ENCODE data around the gene HEMK1.
A peak's percentile ranks its signal among the peaks of the same experiment; 100 is the strongest.

Gene HEMK1

DNA sequence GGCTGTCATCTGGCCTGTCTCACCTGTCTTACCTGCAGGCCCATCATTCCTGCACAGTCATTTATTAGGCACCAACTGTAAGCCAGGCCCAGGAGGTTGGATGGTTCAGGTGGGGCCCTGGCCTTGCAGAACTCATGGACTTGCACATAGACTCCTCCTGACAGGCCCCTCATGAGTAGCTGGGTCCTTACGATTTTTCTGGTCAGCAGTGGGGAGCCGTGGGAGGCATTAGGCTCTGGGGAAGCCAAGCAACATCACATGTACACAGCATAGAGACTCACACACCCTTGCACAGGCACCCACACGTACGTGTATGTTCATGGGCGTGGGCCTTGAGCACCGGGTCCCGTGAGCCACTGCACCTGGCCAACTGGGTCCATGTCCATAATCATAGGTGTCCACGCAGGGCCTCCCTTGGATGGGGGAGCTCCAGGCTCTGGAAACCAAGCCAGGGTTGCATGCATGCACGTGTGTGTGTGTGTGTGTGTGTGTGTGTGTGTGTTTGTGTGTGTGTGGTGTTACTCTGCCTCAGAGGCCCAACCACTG, 21.9 kb downstream of the HEMK1 start:
- H3K27ac Mint-ChIP-seq = peak overlapping the region; percentile 98
- intact Hi-C loops (cut with micrococcal nuclease) = loop anchor here (2.0 kb wide), 1 partner anchor 18 kb away; no protein-coding TSS in a partner anchor
- peak overlapping the region; percentile 61 for H3K4me3 Mint-ChIP-seq
- H3K27me3 Mint-ChIP-seq = no peaks in the 10 kb centered on the region
- peaks cover 97% of the 10 kb centered on the region for H3K4me1 Mint-ChIP-seq (ENCODE audit: low read depth)
- H3K36me3 Mint-ChIP-seq (ENCODE audit: low read depth) = peaks cover 27% of the 10 kb centered on the region
- H3K9me3 Mint-ChIP-seq = no peaks in the 10 kb centered on the region

DNA sequence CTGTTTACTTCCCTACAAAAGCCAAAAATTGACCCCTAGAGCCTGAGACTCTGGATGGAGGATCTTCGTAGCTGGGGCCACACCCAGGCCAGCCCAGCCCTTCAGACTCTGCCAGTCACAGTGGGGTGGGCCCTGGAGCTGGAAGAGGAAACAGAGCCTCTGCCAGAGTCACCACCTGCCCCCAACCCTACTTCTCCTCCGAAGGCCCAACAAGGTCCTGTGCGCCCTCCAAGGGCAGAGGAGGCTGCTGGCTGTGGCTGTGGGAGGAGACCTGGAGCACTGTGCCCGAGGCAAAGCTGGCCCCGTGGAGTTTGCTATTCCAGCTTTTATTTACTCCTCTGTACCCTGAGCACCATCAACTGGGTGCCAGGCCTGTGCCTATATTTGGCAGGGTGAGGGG, 23.2 kb downstream of the HEMK1 start:
- Mint-ChIP-seq H3K4me3 (peak overlapping the region; percentile 61), H3K27ac (peak overlapping the region; percentile 98), H3K36me3 (ENCODE audit: low read depth) (peaks cover 22% of the 10 kb centered on the region), H3K27me3 (no peaks in the 10 kb centered on the region), H3K4me1 (ENCODE audit: low read depth) (peaks cover 85% of the 10 kb centered on the region), H3K9me3 (no peaks in the 10 kb centered on the region)
- intact Hi-C loops (cut with micrococcal nuclease) = loop anchor here (1.0 kb wide), 1 partner anchor 9 kb away; no protein-coding TSS in a partner anchor

DNA sequence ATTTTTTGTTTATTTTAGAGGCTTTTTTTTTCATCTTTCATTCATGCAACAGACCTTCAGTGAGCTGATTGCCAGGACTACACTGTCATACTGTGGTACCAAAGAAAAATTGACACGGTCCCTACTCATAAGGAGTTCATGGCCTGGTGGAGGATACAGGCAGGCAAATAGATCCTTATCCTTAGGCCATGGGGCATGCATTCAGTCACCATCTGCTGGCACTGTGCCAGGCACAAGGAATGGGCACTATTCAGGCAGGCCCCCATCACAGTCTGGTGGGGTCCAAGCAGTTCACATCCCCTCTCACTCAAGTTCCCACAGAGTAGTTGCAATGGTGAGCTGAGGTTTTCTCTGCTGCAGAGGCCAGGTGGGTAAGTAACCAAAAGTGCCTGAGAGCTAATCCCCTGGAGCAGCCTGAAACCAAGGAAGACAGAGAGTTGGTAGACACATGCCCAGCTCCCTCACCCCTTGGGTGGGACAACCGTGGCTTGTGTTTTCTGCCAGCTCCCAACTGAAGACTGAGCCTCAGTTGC, 25.0 kb downstream of the HEMK1 start:
- Mint-ChIP-seq H3K4me1 (ENCODE audit: low read depth) (peaks cover 81% of the 10 kb centered on the region), H3K9me3 (no peaks in the 10 kb centered on the region), H3K4me3 (no peak overlapping the region), H3K27me3 (no peaks in the 10 kb centered on the region), H3K36me3 (ENCODE audit: low read depth) (peaks cover 33% of the 10 kb centered on the region), H3K27ac (peak overlapping the region; percentile 98)
- intact Hi-C loops (cut with micrococcal nuclease) = no loop called here

- Mint-ChIP-seq H3K27ac (peak overlapping the region; percentile 99), H3K27me3 (no peaks in the 10 kb centered on the region), H3K4me3 (no peak overlapping the region), H3K36me3 (ENCODE audit: low read depth) (peaks cover 65% of the 10 kb centered on the region), H3K9me3 (no peaks in the 10 kb centered on the region), H3K4me1 (ENCODE audit: low read depth) (peaks cover 83% of the 10 kb centered on the region)
- intact Hi-C loops (cut with micrococcal nuclease) = no loop called here
Measured at GRCh38 chr3:50599115-50599715, 29.9 kb downstream of the HEMK1 start.

DNA sequence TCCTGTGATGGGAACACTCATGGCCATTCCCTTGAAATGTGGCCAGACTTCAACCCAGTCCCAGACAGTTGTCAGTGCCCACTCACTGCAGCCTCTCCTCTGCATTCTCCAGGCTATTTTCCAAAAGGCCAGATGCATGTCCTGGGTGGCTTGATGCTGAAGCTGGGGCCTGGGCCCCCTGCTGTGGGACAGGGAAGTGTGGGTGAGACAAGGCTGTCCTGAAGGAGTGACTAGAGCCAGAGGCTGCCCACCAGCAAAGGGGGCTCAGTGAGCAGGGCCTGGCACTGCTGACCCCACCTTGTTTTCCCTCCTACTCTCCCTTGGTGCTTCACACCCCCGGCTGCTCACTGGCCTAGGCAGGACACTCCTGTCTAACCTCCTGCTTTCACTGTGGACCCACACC, 30.4 kb downstream of the HEMK1 start:
- intact Hi-C loops (cut with micrococcal nuclease) = no loop called here
- peaks cover 83% of the 10 kb centered on the region for H3K4me1 Mint-ChIP-seq (ENCODE audit: low read depth)
- peak overlapping the region; percentile 41 for H3K4me3 Mint-ChIP-seq
- H3K36me3 Mint-ChIP-seq (ENCODE audit: low read depth) = peaks cover 65% of the 10 kb centered on the region
- H3K9me3 Mint-ChIP-seq = no peaks in the 10 kb centered on the region
- H3K27me3 Mint-ChIP-seq = no peaks in the 10 kb centered on the region
- H3K27ac Mint-ChIP-seq = peak overlapping the region; percentile 99

- H3K27ac Mint-ChIP-seq = peak overlapping the region; percentile 99
- H3K36me3 Mint-ChIP-seq (ENCODE audit: low read depth) = peaks cover 65% of the 10 kb centered on the region
- no peaks in the 10 kb centered on the region for H3K27me3 Mint-ChIP-seq
- peak overlapping the region; percentile 41 for H3K4me3 Mint-ChIP-seq
- H3K4me1 Mint-ChIP-seq (ENCODE audit: low read depth) = peaks cover 83% of the 10 kb centered on the region
- H3K9me3 Mint-ChIP-seq = no peaks in the 10 kb centered on the region
- intact Hi-C loops (cut with micrococcal nuclease) = no loop called here
Measured at GRCh38 chr3:50600141-50600753, 30.9 kb downstream of the HEMK1 start.

DNA sequence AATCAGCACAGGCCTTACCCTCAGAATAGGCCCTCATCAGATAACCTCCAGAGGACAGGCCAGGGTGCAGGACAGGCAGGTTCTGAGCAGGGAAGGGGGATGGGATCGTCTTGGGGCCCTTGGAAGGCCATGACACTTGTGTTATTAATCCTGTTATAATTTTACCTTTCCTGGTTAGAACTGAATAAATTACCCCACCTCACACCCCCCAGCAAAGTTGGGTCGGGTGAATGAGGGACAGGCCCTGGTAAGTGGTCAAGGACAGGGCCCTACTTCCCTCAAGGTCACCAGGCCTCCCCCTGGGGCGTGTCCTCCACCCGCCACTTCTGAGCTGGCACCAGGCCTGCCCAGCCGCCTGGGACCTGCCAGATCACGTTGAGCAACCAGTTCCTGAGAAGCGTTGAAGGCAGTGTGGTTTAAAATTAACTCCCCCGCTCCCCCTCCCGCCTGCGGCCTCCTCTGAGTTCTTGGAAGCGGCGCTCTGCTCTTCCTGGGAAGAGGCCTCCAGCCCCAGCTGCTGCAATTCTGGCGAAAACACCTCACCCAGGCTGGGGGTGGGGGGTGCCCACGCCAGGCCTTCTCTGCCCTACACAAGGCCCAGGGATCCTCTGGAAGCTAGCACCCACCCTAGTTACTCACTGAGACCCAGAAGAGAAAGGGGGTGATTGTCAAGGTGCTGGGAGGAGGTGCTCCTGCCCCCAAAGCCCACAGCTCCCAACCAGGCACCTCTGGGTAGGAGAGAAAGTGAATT, 31.7 kb downstream of the HEMK1 start:
- H3K27ac Mint-ChIP-seq = peak overlapping the region; percentile 99
- no peaks in the 10 kb centered on the region for H3K27me3 Mint-ChIP-seq
- no peaks in the 10 kb centered on the region for H3K9me3 Mint-ChIP-seq
- H3K4me3 Mint-ChIP-seq = peak overlapping the region; percentile 33
- peaks cover 72% of the 10 kb centered on the region for H3K36me3 Mint-ChIP-seq (ENCODE audit: low read depth)
- peaks cover 83% of the 10 kb centered on the region for H3K4me1 Mint-ChIP-seq (ENCODE audit: low read depth)
- intact Hi-C loops (cut with micrococcal nuclease) = loop anchor here (1.0 kb wide), 1 partner anchor 9 kb away; no protein-coding TSS in a partner anchor

DNA sequence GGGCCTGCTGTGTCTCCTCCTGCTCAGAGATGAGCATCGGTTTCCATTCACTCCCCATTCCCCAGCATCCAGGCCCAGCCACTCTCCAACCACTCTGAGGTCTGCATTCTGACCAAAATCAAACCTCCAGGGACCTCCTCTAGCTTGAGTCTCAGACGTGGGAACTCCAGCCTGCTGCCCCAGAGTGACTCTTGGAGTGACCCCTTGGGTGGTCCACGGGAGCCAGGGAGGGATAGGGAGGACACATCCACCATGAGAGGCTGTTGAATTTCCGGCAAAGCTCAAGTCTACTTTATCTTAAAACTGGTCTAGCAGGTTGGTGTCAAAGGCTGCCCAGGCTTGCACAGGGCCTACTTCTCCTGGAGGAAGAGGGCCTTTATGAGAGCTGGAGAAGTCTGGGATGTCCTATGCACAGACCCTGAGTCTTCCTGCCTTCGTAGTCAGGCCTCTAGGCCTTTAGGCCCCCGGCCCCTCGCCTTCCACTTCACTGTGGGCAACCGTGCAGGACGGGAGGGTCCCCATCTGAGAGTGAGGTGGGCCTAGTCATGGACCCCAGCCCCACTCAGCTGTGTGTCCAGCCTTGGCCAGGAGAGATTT, 33.4 kb downstream of the HEMK1 start:
- no peaks in the 10 kb centered on the region for H3K27me3 Mint-ChIP-seq
- intact Hi-C loops (cut with micrococcal nuclease) = loop anchor here (1.0 kb wide), 1 partner anchor 9 kb away; the partner anchor contains the start of gene CISH
- no peaks in the 10 kb centered on the region for H3K9me3 Mint-ChIP-seq
- H3K4me3 Mint-ChIP-seq = peak overlapping the region; percentile 42
- peaks cover 85% of the 10 kb centered on the region for H3K4me1 Mint-ChIP-seq (ENCODE audit: low read depth)
- H3K36me3 Mint-ChIP-seq (ENCODE audit: low read depth) = peaks cover 89% of the 10 kb centered on the region
- peak overlapping the region; percentile 99 for H3K27ac Mint-ChIP-seq

DNA sequence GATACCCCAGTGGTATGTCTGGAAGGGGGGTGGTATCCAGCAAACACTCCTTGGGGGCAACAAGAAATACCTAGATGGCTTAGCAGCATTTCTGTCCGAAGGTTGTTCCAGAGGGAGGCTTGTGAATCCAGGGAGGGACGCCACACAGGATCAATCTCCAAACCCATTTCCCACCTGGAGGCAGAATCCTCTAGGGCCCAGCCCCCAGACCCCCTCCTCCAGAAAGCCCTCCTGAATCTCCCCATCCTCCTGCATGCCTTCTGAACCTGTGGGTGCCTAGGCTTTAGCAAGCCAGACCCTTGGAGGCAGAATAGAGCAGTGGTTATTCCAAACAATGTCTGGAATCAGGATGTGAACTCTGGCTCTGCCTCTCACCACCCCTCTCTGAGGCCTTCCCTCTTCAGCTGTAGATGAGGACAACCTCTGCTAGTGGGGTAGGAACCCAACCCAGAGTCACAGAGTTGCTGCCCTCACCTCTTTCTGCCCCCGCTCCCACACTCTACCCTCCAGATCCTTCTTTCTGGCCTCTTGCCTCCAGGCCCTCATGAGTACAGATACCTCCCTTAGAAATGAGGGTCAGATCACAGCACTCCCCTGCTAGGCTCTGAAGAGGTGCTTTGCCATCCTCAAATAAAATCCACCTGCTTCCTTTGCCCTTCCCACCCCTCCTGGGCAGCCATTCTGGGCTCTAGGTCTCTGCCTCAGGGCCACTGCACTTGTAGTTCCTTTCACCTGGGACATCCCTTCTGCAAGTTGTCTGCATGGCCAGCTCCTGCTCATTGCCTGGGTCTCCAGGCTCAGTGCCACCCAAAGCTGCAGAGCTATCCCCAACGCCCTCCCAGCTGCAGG, 34.2 kb downstream of the HEMK1 start:
- intact Hi-C loops (cut with micrococcal nuclease) = no loop called here
- no peaks in the 10 kb centered on the region for H3K9me3 Mint-ChIP-seq
- H3K27ac Mint-ChIP-seq = peak overlapping the region; percentile 99
- peaks cover 90% of the 10 kb centered on the region for H3K36me3 Mint-ChIP-seq (ENCODE audit: low read depth)
- H3K4me3 Mint-ChIP-seq = peak overlapping the region; percentile 99
- H3K4me1 Mint-ChIP-seq (ENCODE audit: low read depth) = peaks cover 88% of the 10 kb centered on the region
- no peaks in the 10 kb centered on the region for H3K27me3 Mint-ChIP-seq

GRCh38 chr3:50604110-50604621, 34.8 kb downstream of the HEMK1 start:
- intact Hi-C loops (cut with micrococcal nuclease) = no loop called here
- Mint-ChIP-seq H3K9me3 (no peaks in the 10 kb centered on the region), H3K36me3 (ENCODE audit: low read depth) (peaks cover 90% of the 10 kb centered on the region), H3K27ac (peak overlapping the region; percentile 99), H3K4me3 (peak overlapping the region; percentile 99), H3K4me1 (ENCODE audit: low read depth) (peaks cover 86% of the 10 kb centered on the region), H3K27me3 (no peaks in the 10 kb centered on the region)

DNA sequence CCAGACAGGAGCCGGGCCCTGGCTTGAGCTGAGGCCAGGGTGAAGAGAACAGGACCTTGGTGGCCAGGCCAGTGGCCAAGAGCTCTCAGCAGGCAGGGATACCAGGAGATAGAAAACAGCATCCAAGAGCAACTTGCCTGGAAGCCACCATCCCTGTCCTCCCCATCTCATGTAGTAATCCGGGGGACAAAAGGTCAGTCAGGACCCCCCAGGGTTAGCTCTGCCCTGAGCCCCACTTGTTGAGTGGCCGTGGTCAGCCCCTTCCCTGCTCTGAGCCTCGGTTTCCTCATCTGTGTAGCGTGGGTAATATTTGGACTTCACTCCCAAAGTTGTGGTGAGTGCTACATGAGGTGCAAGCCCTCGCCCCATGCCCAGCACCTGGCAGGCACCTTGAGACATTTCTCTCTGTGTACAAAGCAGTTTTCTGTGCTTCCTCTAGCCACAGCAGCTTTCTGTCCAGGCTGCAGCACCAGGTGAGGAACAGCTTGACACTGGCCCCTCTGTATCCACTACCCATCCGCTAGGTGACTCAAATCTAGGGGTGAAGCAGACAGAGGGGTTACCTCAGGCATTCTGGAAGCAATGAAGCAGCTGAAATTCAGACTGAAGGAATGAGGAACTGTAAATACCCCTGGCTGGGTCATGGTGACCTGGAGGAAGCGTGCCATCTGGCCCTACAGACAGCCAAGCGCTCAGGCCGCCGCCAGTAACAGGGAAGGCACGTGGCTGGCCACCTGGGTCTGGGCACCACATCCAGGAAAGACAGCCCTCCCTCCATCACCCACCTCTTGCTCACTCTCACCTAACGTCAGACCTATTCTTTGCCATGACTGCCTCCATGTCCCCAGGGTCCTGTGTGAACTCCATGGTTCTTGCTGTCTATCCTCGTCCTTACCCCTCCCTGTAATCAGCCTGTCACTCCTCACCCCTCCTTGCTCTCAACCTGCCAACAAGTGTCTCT, 35.6 kb downstream of the HEMK1 start:
- Mint-ChIP-seq H3K36me3 (ENCODE audit: low read depth) (peaks cover 90% of the 10 kb centered on the region), H3K4me3 (peak overlapping the region; percentile 99), H3K4me1 (ENCODE audit: low read depth) (peaks cover 78% of the 10 kb centered on the region), H3K27me3 (no peaks in the 10 kb centered on the region), H3K9me3 (no peaks in the 10 kb centered on the region), H3K27ac (peak overlapping the region; percentile 99)
- intact Hi-C loops (cut with micrococcal nuclease) = no loop called here

- peak overlapping the region; percentile 99 for H3K4me3 Mint-ChIP-seq
- peaks cover 93% of the 10 kb centered on the region for H3K36me3 Mint-ChIP-seq (ENCODE audit: low read depth)
- H3K27me3 Mint-ChIP-seq = no peaks in the 10 kb centered on the region
- no peaks in the 10 kb centered on the region for H3K9me3 Mint-ChIP-seq
- intact Hi-C loops (cut with micrococcal nuclease) = no loop called here
- peak overlapping the region; percentile 99 for H3K27ac Mint-ChIP-seq
- H3K4me1 Mint-ChIP-seq (ENCODE audit: low read depth) = peaks cover 68% of the 10 kb centered on the region
Measured at GRCh38 chr3:50605901-50606326, 36.6 kb downstream of the HEMK1 start.
